ENCODE measurements around the gene ATP2B3. TPM values are rescaled to one million over a fixed set of nuclear protein-coding genes. Genes with fewer than 3 reads are reported as not detected.

ATP2B3 gene
- total RNA-seq, 2 donors from 2014 or later, result 0.85 TPM; not detected in 1

DNA sequence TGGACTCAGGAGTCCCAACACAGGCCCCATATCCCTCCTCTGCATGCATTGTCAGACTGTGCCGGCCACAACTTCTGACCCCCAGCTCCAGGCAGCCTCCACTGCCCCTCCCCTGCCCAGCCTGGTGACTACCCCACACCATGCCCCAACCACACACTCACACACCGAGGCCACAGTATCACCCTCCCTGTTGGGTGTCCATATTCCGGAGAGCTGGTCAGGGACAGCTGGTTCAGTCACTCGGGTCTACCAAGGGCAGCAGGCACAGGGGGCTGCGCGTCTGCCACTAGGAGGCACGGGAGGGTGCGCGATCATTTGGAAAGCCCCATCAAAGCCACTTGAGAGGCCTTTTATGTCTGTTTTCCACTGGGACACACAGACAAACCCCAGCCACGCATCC, 55.2 kb downstream of the ATP2B3 start:
- intact Hi-C loops (cut with DNase I), result no loop called here
- H3K36me3 ChIP-seq, result no peaks in the 10 kb centered on the region
- H3K9me3 ChIP-seq, result no peaks in the 10 kb centered on the region
- TF ChIP-seq POLR2A (IDR thresholded peaks at IDR 0.05) (no peak), POLR2AphosphoS5 (IDR thresholded peaks at IDR 0.05) (no peak)
- TF ChIP-seq, protein P1, sequence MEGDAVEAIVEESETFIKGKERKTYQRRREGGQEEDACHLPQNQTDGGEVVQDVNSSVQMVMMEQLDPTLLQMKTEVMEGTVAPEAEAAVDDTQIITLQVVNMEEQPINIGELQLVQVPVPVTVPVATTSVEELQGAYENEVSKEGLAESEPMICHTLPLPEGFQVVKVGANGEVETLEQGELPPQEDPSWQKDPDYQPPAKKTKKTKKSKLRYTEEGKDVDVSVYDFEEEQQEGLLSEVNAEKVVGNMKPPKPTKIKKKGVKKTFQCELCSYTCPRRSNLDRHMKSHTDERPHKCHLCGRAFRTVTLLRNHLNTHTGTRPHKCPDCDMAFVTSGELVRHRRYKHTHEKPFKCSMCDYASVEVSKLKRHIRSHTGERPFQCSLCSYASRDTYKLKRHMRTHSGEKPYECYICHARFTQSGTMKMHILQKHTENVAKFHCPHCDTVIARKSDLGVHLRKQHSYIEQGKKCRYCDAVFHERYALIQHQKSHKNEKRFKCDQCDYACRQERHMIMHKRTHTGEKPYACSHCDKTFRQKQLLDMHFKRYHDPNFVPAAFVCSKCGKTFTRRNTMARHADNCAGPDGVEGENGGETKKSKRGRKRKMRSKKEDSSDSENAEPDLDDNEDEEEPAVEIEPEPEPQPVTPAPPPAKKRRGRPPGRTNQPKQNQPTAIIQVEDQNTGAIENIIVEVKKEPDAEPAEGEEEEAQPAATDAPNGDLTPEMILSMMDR (IDR thresholded peaks at IDR 0.05), result no peak
- H3K27me3 ChIP-seq (replicated peaks; ENCODE audit: insufficient read depth), result no peaks in the 10 kb centered on the region
- WGBS, result 94% methylated on average over 10 of the region's 10 CpGs
- no peak overlapping the region for H3K4me3 ChIP-seq
- no peaks in the 10 kb centered on the region for H3K4me1 ChIP-seq (replicated peaks)
- no peak overlapping the region for H3K27ac ChIP-seq
- DNase-seq (ENCODE audit: low spot score), result no peak

DNA sequence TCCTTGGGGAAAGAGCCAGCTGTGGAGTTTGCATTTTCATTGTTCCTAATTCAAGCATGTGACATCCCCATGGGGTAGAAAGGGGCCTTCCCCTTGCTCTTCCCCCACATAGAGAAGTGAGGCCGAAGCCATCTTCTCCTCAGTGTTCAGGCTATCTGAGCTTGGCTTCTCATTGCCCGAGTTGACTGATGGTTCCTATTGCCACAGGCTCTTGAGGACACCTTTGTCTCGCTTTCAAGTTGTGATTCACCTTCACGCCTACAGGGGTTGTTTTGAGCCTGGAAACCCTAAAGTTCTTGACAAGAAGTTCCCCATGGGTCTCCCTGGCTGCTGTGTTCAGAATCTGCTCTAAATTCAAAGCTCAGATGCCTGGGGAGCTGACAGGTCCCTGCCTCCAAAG, 56.5 kb downstream of the ATP2B3 start:
- Histone ChIP-seq H3K4me1 (replicated peaks) (no peaks in the 10 kb centered on the region), H3K4me3 (no peak overlapping the region), H3K27me3 (replicated peaks; ENCODE audit: insufficient read depth) (no peaks in the 10 kb centered on the region), H3K36me3 (no peaks in the 10 kb centered on the region), H3K9me3 (no peaks in the 10 kb centered on the region), H3K27ac (no peak overlapping the region)
- TF ChIP-seq POLR2A (IDR thresholded peaks at IDR 0.05) (no peak), POLR2AphosphoS5 (IDR thresholded peaks at IDR 0.05) (no peak)
- TF ChIP-seq, protein P1 (IDR thresholded peaks at IDR 0.05), result no peak
- DNase-seq (ENCODE audit: low spot score), result no peak
- WGBS, result 90% methylated on average over 4 of the region's 4 CpGs
- intact Hi-C loops (cut with DNase I), result no loop called here

DNA sequence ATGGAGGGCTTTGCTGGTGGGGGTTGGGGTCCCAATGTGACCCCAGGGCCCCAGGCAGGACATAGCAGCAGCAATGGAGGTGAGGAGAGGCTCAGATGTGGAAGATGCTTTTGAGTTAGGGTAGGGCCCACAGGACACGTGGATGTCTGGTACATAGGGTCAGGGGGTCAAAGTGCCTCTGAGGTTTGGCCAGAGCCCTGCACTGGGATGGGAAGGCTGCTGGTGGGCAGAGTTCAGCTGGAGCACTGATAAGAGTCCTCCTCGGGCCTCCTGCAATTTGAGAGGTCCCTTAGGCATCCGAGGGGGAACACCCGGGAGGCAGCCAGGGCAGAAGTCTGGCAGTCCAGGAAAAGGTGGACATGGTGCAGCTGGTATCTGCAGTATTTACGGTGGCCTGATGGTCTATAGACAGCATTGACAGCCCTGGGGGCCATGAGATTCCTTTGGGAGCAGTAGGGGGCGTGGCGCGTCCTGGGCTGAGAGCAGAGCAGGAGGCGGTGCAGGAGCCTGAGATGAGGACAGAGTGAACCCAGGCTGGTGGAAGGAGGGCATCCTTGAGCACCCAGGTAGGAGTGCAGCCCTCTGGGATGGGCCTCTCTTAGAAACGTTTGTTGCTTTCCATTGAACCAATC, 58.9 kb downstream of the ATP2B3 start:
- Histone ChIP-seq H3K27me3 (replicated peaks; ENCODE audit: insufficient read depth) (no peaks in the 10 kb centered on the region), H3K36me3 (no peaks in the 10 kb centered on the region), H3K27ac (no peak overlapping the region), H3K4me3 (no peak overlapping the region), H3K9me3 (no peaks in the 10 kb centered on the region), H3K4me1 (replicated peaks) (no peaks in the 10 kb centered on the region)
- DNase-seq (ENCODE audit: low spot score), result no peak
- WGBS, result 80% methylated on average over 7 of the region's 10 CpGs
- TF ChIP-seq POLR2AphosphoS5 (IDR thresholded peaks at IDR 0.05), result no peak
- TF ChIP-seq POLR2A (IDR thresholded peaks at IDR 0.05), result no peak
- TF ChIP-seq, protein P1 (IDR thresholded peaks at IDR 0.05), result no peak
- intact Hi-C loops (cut with DNase I), result no loop called here

DNA sequence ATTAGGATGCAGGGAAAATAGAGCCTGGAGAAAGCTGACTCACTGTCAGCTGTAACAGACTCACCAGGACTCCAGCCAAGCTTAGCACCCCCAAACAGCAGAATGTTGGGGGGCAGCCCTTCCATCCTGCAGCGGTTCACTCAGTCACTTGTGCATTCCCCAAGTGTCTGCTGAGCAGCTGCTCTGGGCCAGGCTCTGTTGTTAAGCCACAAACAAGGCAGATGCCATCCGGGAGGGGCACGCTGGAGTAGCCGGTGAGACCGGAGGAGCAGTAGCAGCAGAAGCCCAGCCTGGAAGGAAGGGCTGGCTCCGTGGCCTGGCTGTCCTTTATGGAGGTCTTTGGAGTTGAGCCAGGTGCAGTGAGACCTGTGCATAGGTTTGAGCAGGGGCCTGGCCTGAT, 59.5 kb downstream of the ATP2B3 start:
- WGBS, result 74% methylated on average over 6 of the region's 6 CpGs
- DNase-seq (ENCODE audit: low spot score), result no peak
- no peak overlapping the region for H3K4me3 ChIP-seq
- no peak overlapping the region for H3K27ac ChIP-seq
- TF ChIP-seq, protein P1 (IDR thresholded peaks at IDR 0.05), result no peak
- TF ChIP-seq POLR2A (IDR thresholded peaks at IDR 0.05) (no peak), POLR2AphosphoS5 (IDR thresholded peaks at IDR 0.05) (no peak)
- H3K4me1 ChIP-seq (replicated peaks), result no peaks in the 10 kb centered on the region
- H3K27me3 ChIP-seq (replicated peaks; ENCODE audit: insufficient read depth), result no peaks in the 10 kb centered on the region
- no peaks in the 10 kb centered on the region for H3K36me3 ChIP-seq
- H3K9me3 ChIP-seq, result no peaks in the 10 kb centered on the region
- intact Hi-C loops (cut with DNase I), result no loop called here

DNA sequence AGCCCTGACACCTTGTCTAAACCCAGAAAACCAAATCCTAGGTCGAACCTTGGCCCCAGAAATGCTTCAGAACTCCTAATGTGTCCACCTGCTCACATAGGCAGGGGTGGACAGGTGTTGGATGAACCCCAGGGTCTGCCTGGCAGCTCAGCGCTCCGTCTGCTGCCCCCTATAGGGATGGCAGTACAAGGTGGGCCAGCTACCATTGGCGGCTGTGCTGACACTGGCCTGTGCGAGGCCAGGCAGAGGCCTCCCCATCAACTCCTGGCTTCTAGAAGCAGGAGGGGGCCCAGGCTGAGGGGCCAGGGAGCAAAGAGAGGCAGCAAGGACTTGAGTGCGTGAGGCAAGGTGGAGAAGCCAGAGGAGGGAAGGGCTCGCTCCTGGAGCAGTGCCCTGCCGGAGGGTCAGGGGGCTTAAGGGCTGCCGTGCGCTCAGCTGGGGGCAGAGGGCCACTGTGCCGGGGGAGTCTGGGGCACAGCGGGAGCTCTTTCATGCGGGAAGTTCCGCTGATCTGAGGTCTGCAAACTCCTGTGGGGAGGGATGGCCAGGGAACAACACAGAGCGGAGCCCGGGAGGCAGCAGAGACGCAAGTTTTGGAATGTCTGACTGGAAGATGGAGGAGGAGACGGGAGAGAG, 60.9 kb downstream of the ATP2B3 start:
- no peak overlapping the region for H3K4me3 ChIP-seq
- no peaks in the 10 kb centered on the region for H3K4me1 ChIP-seq (replicated peaks)
- TF ChIP-seq POLR2A (IDR thresholded peaks at IDR 0.05), result no peak
- TF ChIP-seq, protein P1 (IDR thresholded peaks at IDR 0.05), result no peak
- H3K36me3 ChIP-seq, result no peaks in the 10 kb centered on the region
- no peaks in the 10 kb centered on the region for H3K27me3 ChIP-seq (replicated peaks; ENCODE audit: insufficient read depth)
- no peak overlapping the region for H3K27ac ChIP-seq
- H3K9me3 ChIP-seq, result no peaks in the 10 kb centered on the region
- DNase-seq (ENCODE audit: low spot score), result no peak
- intact Hi-C loops (cut with DNase I), result no loop called here
- 96% methylated on average over 17 of the region's 18 CpGs for WGBS
